ENCODE measurements around the gene TTC4. TPM values are rescaled to one million over a fixed set of nuclear protein-coding genes. Genes with fewer than 3 reads are reported as not detected.

TTC4 gene
- total and polyA plus RNA-seq, 5 donors, result 10.1 to 14.5 (median 13.1) TPM

DNA sequence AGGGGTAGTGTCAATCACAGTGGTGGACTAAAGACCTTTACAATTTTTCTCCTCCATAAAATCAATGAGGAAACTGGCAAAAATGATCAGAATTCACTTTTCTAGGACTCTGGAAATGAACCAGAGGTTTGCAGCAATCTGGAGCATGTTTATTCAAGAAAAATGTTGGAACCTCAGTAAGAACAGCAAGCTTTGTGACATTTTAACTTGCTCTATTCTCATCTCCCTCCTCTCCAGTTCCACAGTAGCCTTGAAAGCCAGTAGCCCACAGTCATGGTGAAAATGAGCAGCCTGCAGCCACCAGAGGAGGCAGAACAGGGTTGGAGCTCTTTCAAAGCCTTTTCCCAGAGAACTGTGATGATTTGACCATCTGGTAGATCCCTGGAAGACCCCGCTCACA, 9.1 kb downstream of the TTC4 start:
- WGBS, result 100% methylated on average over 1 of the region's 1 CpG
- intact Hi-C loops (cut with DNase I), result no loop called here
- Histone ChIP-seq H3K4me1 (ENCODE audit: control insufficient read depth, insufficient read depth, low read length) (no peaks in the 10 kb centered on the region), H3K27me3 (ENCODE audit: control insufficient read depth, insufficient read depth) (no peaks in the 10 kb centered on the region), H3K4me3 (ENCODE audit: low read length) (no peak overlapping the region), H3K27ac (ENCODE audit: low read length) (no peak overlapping the region), H3K9me3 (ENCODE audit: control insufficient read depth, low read length) (no peaks in the 10 kb centered on the region)
- ATAC-seq (no peak), DNase-seq (no peak)

DNA sequence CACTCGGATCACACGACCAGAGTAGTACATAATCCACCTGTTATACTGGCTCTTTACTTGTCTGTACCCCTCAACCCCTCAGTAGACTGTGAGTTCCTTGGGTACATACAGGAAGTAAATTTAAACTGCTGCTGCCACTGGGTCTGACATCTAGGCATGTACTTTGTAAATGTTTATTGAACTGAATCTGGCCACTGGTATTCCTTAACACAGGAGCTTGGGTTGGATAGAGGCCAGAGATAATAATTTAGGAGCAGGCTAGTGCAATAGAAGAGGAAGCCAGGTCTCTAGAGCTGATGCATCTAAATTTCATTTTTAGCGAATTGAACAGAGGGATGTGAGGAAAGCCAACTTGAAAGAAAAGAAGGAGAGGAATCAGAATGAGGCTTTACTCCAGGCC, 12.4 kb downstream of the TTC4 start:
- Histone ChIP-seq H3K4me1 (ENCODE audit: control insufficient read depth, insufficient read depth, low read length) (no peaks in the 10 kb centered on the region), H3K27me3 (ENCODE audit: control insufficient read depth, insufficient read depth) (no peaks in the 10 kb centered on the region), H3K9me3 (ENCODE audit: control insufficient read depth, low read length) (no peaks in the 10 kb centered on the region), H3K4me3 (ENCODE audit: low read length) (no peak overlapping the region), H3K27ac (ENCODE audit: low read length) (no peak overlapping the region)
- WGBS, result 82% methylated on average over 3 of the region's 3 CpGs
- ATAC-seq, result no peak
- DNase-seq, result no peak
- intact Hi-C loops (cut with DNase I), result no loop called here

DNA sequence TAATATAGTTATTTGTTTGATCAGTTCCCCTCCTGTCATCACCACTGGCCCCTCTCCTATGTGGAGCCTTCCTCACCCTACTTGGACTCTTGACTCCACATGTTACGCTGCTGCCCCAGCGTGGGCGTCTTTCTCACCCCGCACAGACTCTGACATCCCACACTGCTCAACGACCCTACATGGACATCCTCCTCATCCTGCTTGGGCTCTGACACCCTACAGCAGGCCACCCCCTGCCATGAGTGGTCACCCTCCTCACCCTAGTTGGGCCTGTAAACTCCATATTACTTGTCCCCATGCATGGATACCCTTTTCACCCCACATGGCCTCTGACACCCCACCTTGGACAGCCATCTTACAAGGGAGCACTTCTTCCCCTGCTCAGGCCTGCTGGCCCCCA, 21.0 kb downstream of the TTC4 start:
- DNase-seq (no peak), ATAC-seq (peak in 1 of 2 donors; percentile 24)
- 93% methylated on average over 5 of the region's 5 CpGs for WGBS
- Histone ChIP-seq H3K27me3 (ENCODE audit: control insufficient read depth, insufficient read depth) (no peaks in the 10 kb centered on the region), H3K4me1 (ENCODE audit: control insufficient read depth, insufficient read depth, low read length) (no peaks in the 10 kb centered on the region), H3K27ac (ENCODE audit: low read length) (no peak overlapping the region), H3K4me3 (ENCODE audit: low read length) (no peak overlapping the region), H3K9me3 (ENCODE audit: control insufficient read depth, low read length) (no peaks in the 10 kb centered on the region)
- intact Hi-C loops (cut with DNase I), result no loop called here

DNA sequence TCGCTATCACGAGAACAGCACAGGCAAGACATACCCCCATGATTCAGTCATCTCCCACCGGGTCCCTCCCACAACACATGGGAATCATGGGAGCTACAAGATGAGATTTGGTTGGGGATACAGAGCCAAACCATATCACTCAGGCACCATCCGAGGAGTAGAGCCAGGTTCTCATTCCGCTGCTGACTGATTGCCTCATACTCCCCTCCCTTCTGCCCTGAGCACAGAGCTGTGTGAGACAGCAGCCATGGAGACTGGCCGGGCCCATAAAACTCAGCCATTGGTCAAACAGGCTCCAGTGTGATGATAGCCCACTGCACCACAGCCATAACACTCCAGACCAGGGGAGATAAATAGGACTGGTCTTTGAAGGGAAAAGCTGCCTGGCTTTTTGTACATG, 22.6 kb downstream of the TTC4 start:
- 83% methylated on average over 6 of the region's 6 CpGs for WGBS
- intact Hi-C loops (cut with DNase I), result no loop called here

DNA sequence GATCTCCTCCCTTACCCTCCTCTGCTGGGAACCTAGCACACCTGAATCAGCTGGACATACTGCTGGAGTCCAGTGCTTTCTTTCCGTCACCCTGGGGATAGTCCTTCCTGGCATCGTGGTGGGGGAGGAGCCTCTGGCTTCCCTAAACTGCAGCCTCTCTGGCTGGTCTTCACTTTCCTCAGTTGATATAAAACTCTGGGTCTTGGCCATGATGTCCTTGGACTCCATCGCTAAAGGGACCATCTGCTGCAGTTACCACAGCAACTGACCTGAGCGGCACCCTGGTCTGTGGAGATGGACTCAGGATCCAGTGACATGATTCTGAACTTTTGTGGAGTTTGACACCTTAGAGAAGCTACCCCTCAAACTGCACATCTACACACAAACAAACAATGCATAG, 25.9 kb downstream of the TTC4 start:
- H3K4me3 ChIP-seq (ENCODE audit: low read length), result no peak overlapping the region
- ATAC-seq, result no peak
- DNase-seq, result no peak
- 81% methylated on average over 4 of the region's 4 CpGs for WGBS
- H3K27me3 ChIP-seq (ENCODE audit: control insufficient read depth, insufficient read depth), result no peaks in the 10 kb centered on the region
- H3K27ac ChIP-seq (ENCODE audit: low read length), result no peak overlapping the region
- no peaks in the 10 kb centered on the region for H3K9me3 ChIP-seq (ENCODE audit: control insufficient read depth, low read length)
- H3K4me1 ChIP-seq (ENCODE audit: control insufficient read depth, insufficient read depth, low read length), result no peaks in the 10 kb centered on the region
- intact Hi-C loops (cut with DNase I), result no loop called here

More for the DNA sequence above, 22.6 kb downstream of the TTC4 start:
- no peaks in the 10 kb centered on the region for H3K27me3 ChIP-seq (ENCODE audit: control insufficient read depth, insufficient read depth)
- H3K9me3 ChIP-seq (ENCODE audit: control insufficient read depth, low read length), result no peaks in the 10 kb centered on the region
- no peak for ATAC-seq
- H3K4me3 ChIP-seq (ENCODE audit: low read length), result no peak overlapping the region
- DNase-seq, result no peak
- H3K4me1 ChIP-seq (ENCODE audit: control insufficient read depth, insufficient read depth, low read length), result no peaks in the 10 kb centered on the region
- H3K27ac ChIP-seq (ENCODE audit: low read length), result no peak overlapping the region

DNA sequence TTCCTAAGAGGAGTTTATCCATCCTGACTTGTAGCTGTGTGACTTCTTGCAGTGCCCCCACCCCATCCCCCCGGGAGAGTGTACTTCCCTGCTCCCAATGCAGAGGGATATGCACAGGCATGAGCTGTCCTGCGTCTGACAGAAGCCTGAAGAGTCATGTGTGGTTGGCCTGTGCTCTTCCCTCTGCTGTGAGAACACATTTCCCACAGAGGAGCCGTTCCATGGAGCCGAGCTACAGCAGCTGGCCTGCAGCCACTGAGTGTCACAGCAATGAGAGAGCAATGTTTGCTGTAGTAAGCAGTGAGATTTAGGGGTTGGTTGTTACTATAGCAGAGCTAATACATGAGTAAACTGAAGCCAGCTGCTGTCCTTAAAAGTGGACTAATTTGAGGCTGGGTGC, 26.6 kb downstream of the TTC4 start:
- DNase-seq (no peak), ATAC-seq (no peak)
- H3K4me1 ChIP-seq (ENCODE audit: control insufficient read depth, insufficient read depth, low read length), result no peaks in the 10 kb centered on the region
- H3K27ac ChIP-seq (ENCODE audit: low read length), result no peak overlapping the region
- H3K4me3 ChIP-seq (ENCODE audit: low read length), result no peak overlapping the region
- H3K27me3 ChIP-seq (ENCODE audit: control insufficient read depth, insufficient read depth), result no peaks in the 10 kb centered on the region
- 47% methylated on average over 4 of the region's 4 CpGs for WGBS
- intact Hi-C loops (cut with DNase I), result no loop called here
- no peaks in the 10 kb centered on the region for H3K9me3 ChIP-seq (ENCODE audit: control insufficient read depth, low read length)

DNA sequence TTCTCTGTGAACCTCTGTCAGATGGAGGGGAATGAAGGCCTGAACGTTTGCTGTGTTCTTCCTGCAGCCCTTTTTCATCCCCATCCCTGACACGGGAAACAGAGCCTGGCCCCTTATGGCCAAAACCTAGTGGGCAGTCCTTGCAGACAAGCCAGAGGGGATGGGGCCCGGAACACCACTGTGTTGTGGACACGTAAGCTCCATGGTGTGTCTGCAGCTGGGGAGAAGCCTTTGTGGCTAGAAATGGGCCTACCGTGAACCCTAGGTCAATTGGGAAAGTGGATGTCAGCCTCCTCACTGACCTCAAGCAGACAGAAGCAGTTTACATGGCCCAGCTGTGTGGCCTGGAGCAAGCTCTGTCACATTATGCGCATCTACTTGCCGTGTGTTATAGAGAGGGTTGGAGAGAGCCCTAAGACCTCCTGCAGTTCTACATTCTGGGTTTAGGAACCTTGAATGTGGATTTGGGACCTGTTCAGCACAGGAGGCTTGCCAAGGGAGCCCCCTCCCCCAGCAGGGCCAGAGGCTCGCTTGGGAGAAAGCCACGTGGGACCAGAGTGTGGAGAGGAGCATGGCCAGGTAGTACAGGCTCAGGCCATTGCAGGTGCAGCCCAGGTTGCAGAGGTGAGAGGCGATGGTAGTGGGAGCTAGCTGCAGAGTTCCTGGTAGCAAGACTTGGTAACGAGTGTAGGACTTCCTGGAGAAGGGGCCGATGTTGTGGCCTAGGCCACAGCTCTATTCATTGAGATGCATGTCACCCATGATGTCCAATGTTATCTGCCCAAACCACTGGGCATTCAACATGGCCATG, 28.0 kb downstream of the TTC4 start:
- 76% methylated on average over 12 of the region's 12 CpGs for WGBS
- DNase-seq (no peak), ATAC-seq (no peak)
- Histone ChIP-seq H3K4me3 (ENCODE audit: low read length) (no peak overlapping the region), H3K27ac (ENCODE audit: low read length) (no peak overlapping the region), H3K27me3 (ENCODE audit: control insufficient read depth, insufficient read depth) (no peaks in the 10 kb centered on the region), H3K4me1 (ENCODE audit: control insufficient read depth, insufficient read depth, low read length) (no peaks in the 10 kb centered on the region), H3K9me3 (ENCODE audit: control insufficient read depth, low read length) (no peaks in the 10 kb centered on the region)
- intact Hi-C loops (cut with DNase I), result no loop called here

DNA sequence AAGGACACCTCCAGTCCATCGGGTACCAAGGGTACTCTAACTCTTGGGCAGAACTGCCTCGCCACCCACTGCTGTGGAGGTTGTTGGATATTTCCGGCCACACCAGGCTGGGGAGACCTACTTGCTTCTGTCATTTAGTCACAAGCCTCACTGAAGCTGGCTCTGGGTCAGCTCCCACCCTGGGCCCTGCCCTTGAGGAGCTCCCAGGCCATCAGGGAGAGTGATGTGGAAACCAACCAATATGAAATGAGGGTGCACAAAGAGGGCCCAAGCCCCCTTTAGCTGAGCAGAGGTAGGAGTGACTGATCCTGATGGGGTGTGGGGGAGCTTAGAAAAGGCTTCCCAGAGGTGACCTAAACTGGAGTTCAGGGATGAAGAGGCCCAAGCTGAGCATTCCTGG, 29.0 kb downstream of the TTC4 start:
- no peaks in the 10 kb centered on the region for H3K4me1 ChIP-seq (ENCODE audit: control insufficient read depth, insufficient read depth, low read length)

DNA sequence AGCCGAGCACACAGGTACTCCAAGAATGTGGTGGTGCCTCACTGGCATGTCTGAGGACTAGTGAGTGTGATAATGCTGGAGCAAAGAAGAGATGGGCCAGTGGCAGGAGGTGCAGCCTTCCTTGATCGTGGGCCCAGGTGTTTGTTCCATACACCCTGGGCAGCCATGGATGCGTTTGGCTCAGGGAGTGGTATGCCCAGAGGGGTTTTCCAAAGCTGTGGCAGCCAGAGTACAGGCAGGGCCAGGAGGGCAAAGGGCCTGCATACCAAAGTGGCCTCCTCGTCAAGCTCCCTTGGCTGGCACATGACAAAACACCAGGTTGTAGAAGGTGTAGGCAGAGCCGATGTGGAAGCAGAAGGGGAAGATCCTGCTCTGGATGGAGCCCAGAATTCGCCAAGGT, 29.6 kb downstream of the TTC4 start:
- Histone ChIP-seq H3K4me3 (ENCODE audit: low read length) (no peak overlapping the region), H3K9me3 (ENCODE audit: control insufficient read depth, low read length) (no peaks in the 10 kb centered on the region), H3K27ac (ENCODE audit: low read length) (no peak overlapping the region), H3K4me1 (ENCODE audit: control insufficient read depth, insufficient read depth, low read length) (no peaks in the 10 kb centered on the region), H3K27me3 (ENCODE audit: control insufficient read depth, insufficient read depth) (no peaks in the 10 kb centered on the region)
- 89% methylated on average over 6 of the region's 6 CpGs for WGBS
- intact Hi-C loops (cut with DNase I), result no loop called here
- no peak for DNase-seq
- no peak for ATAC-seq

More for the DNA sequence above, 29.0 kb downstream of the TTC4 start:
- ATAC-seq, result no peak
- Histone ChIP-seq H3K9me3 (ENCODE audit: control insufficient read depth, low read length) (no peaks in the 10 kb centered on the region), H3K27ac (ENCODE audit: low read length) (no peak overlapping the region), H3K27me3 (ENCODE audit: control insufficient read depth, insufficient read depth) (no peaks in the 10 kb centered on the region), H3K4me3 (ENCODE audit: low read length) (no peak overlapping the region)
- intact Hi-C loops (cut with DNase I), result no loop called here
- WGBS, result 92% methylated on average over 3 of the region's 3 CpGs
- no peak for DNase-seq

DNA sequence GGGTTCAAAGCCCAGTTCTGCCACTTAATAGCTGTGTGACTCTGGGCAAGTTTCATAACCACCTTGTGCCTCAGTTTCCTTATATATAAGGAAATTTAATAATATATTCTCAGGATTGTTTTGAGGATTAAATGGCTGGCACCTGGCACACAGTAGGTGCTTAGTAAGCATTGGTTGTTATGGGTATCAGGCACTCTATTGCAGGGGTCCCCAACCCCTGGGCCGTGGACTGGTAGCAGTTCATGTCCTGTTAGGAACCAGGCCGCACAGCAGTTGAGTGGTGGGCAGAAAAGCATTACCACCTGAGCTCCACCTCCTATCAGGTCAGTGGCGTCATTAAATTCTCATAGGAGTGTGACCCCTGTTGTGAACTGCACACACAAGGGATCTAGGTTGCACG, 30.2 kb downstream of the TTC4 start:
- WGBS, result 97% methylated on average over 4 of the region's 4 CpGs
- Histone ChIP-seq H3K27me3 (ENCODE audit: control insufficient read depth, insufficient read depth) (no peaks in the 10 kb centered on the region), H3K4me3 (ENCODE audit: low read length) (no peak overlapping the region), H3K9me3 (ENCODE audit: control insufficient read depth, low read length) (no peaks in the 10 kb centered on the region), H3K27ac (ENCODE audit: low read length) (no peak overlapping the region), H3K4me1 (ENCODE audit: control insufficient read depth, insufficient read depth, low read length) (no peaks in the 10 kb centered on the region)
- DNase-seq (no peak), ATAC-seq (no peak)
- intact Hi-C loops (cut with DNase I), result no loop called here

DNA sequence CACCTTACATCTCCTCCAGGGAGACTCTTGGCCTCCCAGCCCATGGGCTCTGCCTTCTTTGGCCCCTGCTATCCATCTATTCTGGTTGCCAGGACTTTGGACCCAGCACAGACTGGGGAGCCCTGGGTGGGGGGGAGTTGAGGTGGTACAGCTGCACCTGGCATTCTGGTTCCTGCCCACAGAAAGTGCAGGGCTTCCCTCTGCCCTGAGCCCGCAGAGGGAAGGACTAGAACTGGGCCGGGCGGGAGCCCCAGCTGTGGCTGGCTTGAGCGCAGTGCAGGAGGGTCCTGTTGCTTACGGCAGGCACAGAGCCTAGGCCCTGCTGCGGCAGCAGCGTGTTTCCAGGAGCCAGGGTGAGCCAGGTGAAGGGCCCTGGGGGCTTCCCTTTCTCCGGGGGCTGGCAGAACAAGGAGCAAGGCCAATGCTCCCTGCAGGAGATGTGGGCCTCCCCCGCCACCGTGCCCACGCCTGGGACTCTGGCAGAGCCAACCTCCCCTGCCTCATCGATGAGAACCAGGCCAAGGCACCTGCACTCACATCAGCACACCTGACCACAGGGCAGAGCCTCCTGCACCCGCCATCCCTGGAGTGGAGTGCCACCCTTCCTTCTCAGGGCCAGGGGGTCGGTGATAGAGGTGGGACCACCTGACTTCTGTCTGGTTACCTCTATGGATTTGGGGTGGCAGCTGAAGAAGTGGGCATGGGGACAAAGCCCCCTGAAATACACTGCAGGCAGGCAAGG, 32.6 kb downstream of the TTC4 start:
- H3K4me3 ChIP-seq (ENCODE audit: low read length), result no peak overlapping the region
- H3K27ac ChIP-seq (ENCODE audit: low read length), result no peak overlapping the region
- H3K4me1 ChIP-seq (ENCODE audit: control insufficient read depth, insufficient read depth, low read length), result no peaks in the 10 kb centered on the region
- ATAC-seq, result no peak
- H3K27me3 ChIP-seq (ENCODE audit: control insufficient read depth, insufficient read depth), result no peaks in the 10 kb centered on the region
- intact Hi-C loops (cut with DNase I), result no loop called here
- H3K9me3 ChIP-seq (ENCODE audit: control insufficient read depth, low read length), result no peaks in the 10 kb centered on the region
- DNase-seq, result no peak
- 80% methylated on average over 14 of the region's 14 CpGs for WGBS

Measured in right cardiac atrium (tissue), 5 donors.